GM12801 (cell line): Measurements from ENCODE around the gene RPA3.

Experiments
- TF ChIP-seq, protein P1 (sequence below): IDR thresholded peaks from one replicate; pipeline ENCODE4 v1.5.1; 2011; ENCODE audit warnings: control low read depth; ENCODE audit not compliant: insufficient read length; ENCODE audit errors: extremely low read depth

The RPA3 gene

DNA sequence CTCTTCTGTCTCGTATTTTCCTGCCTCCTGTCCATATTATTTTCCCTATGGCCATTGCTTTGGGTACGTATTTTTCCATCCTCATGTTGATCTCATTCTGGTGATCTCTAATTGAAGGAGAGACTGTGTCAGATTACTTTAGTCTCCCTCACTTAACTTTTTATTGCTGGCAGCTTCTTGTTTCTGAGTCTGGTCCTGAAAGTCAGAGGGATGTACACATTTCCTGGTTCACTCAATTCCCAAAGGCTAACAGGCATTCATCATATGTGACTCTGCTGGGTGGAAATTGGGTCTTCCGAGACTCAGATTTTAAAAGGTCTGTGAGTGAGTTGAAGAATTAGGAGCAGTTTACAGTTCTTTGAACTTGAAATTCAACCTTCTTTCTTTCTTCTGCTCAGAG, 66.9 kb downstream of the RPA3 start:
- TF ChIP-seq, protein P1, sequence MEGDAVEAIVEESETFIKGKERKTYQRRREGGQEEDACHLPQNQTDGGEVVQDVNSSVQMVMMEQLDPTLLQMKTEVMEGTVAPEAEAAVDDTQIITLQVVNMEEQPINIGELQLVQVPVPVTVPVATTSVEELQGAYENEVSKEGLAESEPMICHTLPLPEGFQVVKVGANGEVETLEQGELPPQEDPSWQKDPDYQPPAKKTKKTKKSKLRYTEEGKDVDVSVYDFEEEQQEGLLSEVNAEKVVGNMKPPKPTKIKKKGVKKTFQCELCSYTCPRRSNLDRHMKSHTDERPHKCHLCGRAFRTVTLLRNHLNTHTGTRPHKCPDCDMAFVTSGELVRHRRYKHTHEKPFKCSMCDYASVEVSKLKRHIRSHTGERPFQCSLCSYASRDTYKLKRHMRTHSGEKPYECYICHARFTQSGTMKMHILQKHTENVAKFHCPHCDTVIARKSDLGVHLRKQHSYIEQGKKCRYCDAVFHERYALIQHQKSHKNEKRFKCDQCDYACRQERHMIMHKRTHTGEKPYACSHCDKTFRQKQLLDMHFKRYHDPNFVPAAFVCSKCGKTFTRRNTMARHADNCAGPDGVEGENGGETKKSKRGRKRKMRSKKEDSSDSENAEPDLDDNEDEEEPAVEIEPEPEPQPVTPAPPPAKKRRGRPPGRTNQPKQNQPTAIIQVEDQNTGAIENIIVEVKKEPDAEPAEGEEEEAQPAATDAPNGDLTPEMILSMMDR, result no peak

DNA sequence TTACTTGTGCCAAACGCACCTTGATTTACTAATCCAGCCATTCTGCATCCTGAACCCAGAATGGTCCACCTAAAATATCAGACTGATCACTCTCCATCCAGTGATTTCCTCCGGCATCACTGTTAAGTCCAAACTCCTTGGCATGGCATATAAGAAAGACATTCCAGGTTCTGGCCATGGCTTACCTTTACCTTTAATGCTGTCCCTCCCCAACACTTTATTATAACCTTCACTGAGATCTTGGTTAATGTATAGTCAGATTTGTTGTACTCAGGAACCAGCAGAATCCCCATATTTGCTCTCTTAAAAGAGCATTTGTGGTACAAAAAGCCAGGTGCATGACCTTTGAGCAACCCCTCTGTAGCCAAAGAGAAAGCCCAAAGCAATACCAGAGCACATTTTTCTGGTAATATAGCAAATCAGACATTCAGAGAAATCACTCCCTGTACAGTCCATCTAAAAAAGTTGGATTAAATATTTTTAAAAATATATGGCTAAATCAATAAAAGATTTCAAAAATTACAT, 67.7 kb downstream of the RPA3 start:
- TF ChIP-seq, protein P1, result no peak

DNA sequence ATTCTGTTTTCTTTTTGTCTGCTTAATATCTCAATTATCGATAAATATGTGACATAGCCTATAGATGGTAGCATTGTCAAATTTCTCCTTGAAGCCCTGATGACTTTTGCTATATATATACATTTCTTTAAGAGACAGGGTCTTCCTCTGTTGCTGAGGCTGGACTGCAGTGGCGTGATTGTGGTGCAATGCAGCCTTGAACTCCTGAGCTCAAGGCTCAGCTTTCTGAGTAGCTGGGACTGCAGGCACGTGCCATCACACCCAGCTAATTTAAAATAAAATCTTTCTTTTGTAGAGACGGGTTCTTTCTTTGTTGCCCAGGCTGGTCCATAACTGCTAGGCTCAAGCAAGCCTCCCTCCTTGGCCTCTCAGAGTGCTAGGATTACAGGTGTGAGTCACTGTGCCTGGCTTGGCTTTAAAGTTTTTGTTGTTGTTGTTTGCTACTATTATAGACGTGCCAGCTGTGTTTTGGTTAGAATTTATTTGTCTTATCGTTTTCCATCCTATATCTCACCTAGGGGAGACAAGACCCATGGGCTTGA, 70.8 kb downstream of the RPA3 start:
- TF ChIP-seq, protein P1, result no peak

DNA sequence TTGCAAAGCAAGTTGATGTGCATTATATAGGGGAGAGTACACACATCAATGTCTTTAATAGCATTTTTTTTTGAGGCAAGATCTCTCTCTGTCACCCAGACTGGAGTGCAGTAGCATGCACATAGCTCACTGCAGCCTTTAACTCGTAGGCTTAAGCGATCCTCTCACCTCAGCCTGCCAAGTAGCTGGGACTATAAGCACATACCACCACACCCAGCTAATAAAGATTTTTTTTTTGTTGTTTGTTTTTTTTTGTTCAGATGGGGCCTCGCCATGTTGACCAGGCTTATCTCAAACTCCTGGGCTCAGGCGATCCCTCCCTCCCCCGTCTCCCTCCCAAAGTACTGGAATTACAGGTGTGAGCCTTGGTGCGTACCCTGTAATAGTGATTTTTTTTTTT, 76.3 kb downstream of the RPA3 start:
- TF ChIP-seq, protein P1, result no peak

DNA sequence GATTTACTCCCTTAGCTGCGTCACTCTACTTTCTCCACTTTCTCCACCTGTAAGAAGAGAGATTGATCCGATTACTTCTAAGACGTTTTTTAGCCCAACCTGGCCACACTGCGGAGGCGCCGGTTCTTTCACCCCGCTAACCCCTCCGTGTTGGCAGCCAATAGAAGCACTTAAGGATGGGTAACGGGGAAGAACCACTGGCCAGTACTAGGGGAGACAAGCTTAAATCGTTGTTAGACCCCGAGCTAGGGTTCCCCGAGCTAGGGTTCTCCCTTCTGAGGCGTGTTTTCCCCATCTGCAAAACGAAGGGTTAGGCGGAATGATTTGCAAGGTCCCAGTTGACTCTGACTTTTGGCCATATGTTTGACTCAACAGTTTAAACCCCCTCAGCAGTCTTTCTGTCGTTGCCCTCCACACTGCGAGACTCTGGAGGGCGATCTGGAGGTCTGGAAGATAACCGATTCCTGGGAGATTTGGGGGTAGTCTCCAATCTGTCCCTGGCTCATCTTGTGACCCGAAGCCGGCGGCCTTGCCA, 77.2 kb downstream of the RPA3 start:
- TF ChIP-seq, protein P1, result no peak

DNA sequence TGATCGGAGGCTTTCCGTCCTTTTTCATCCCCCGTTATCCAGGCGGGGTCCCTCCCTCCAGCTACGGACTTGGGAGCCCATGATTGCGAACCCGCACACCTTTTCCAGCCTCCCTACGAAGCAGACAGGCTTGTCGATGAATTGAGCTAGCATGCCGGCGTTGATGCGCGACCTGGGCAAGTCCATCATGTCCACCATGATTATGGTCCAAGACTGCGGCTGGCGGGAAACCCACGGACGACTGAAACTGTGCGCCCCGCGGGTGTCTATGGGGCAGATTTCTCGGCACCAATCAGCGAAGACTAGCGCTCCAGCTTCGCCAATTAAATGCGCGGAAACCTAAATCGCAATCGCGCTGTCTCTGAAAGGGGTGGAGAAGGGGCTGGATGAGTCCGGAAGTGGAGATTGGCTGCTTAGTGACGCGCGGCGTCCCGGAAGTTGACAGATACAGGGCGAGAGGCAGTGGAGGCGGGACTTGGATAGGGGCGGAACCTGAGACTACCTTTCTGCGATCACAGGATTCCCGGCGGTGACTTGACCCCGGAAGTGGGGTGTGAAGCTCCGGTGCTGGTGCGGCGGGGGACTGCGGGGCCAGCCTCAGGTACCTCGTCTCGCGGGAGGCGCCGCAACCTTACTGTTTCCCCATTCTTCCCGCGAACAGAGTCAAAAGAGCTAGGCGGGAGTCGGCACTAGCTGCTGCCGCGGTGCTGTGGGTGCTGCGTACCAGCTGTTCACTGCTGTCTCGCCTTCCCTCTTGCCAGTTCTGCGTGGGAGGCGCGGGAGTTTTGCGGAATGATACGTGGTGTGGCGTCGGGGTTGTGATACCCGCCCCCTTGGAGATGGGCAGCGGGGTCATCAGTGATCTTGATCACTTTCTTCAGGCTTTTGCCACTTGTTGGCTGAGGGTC, 77.9 kb downstream of the RPA3 start, which contains the start of gene UMAD1:
Gene UMAD1, plus strand, starts transcription at position 532 of the 908 bp plus-strand sequence. CDS start 32,620 bp downstream, outside the sequence.
- TF ChIP-seq, protein P1, result no peak

DNA sequence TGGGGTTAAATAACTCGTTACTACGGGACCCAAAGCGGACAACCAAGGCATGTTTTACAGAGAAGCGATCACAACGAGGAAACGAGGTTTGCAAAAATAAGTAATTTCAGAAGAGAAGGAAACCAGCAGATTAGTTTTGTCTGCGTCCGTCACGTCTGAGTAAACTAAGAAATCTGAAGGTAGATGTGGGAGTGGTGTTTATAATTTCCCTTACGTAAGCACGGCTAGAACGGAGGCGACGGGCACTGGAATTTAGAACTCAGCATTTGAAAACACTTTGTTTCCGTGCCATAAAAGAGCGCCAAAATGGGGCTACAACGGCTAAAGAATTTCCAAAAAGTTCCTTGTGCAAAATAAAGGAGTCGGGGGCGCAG, 78.6 kb downstream of the RPA3 start:
- TF ChIP-seq, protein P1, result no peak
